Heart right ventricle (tissue), 12 donors: ENCODE measurements around the gene BMF. TPM values are rescaled to one million over a fixed set of nuclear protein-coding genes. Genes with fewer than 3 reads are reported as not detected.

Experiments used
- polyA plus RNA-seq, 2 donors: library from polyadenylated mRNA; stranded (reverse); fragments of 200-250 nt; gene quantifications; one replicate each; pipeline ENCODE4 v1.2.3, GENCODE V29; 2013
- total RNA-seq, 10 donors: library from RNA; stranded (reverse); fragmentation: NEBNext Ultra II Directional in 3 of 10; extraction: Animal tissue kit (Norgen Biotek cat#: 25700) in 3 of 10; gene quantifications; one replicate each; pipeline versions ENCODE4 v1.2.1 to v1.2.4, GENCODE V29; 2021 to 2023
- donor health status: ischemic (EF 13 %, LVEDD 7.1; RV severe dilation, severe dysfunction).
- donor health status: healthy with polysubstance abuse.
- donor health status: DM: no; HTN: yes; CAD: no.
- donor health status: DM: no; HTN: no; CAD: no.
- donor health status: ischemic (EF 25% LVEDD 6.9; RV normal size, moderate dysfunction).
- donor health status: ischemic (EF 25% LVEDD 5.7; RV mildly dilated, moderate dysfunction).
- donor health status: healthy.
- donor health status: nonischemic (EF 11% LVEDD 7.7; RV severe dilation, severe dysfunction).
- donor health status: DM: yes; HTN: yes; CAD: no.
- donor health status: PGD.
- donor health status: ischemic (EF 29% LVEDD 5.4; RV normal size, mild dysfunction).
- donor health status: nonischemic (EF 23%, LVEDD 6.1; RV moderate dilation, normal function).

Gene BMF
- total and polyA plus RNA-seq, 12 donors, result 0.92 to 10.2 (median 3.0) TPM

Other genes starting within 250 kb of the BMF start
- gene GPR176, start 188.6 kb downstream of the BMF start, total RNA-seq, result 1 to 10 TPM in 9 of 10 donors, under 1 TPM in 1; 0.87 to 3.1 (median 1.5) TPM
- gene GPR176, start 188.6 kb downstream of the BMF start, polyA plus RNA-seq, result 1 to 10 TPM; 1.7 to 3.0 TPM
- gene EIF2AK4, start 174.8 kb downstream of the BMF start, total RNA-seq, result 10 to 100 TPM; 17.3 to 23.2 (median 20.2) TPM
- gene EIF2AK4, start 174.8 kb downstream of the BMF start, polyA plus RNA-seq, result 10 to 100 TPM; 16.5 to 68.9 TPM
- 100 to 1,000 TPM; 189 to 290 (median 210) TPM for gene SRP14, start 69.7 kb downstream of the BMF start, total RNA-seq
- gene SRP14, start 69.7 kb downstream of the BMF start, polyA plus RNA-seq, result 100 to 1,000 TPM; 395 to 699 TPM
- gene BUB1B, start 52.2 kb upstream of the BMF start, total RNA-seq, result 1 to 10 TPM in 6 of 10 donors, under 1 TPM in 4; 0.42 to 5.1 (median 1.3) TPM
- under 1 TPM; 0.17 to 0.80 TPM for gene BUB1B, start 52.2 kb upstream of the BMF start, polyA plus RNA-seq
- gene PAK6, start 130.2 kb upstream of the BMF start, total RNA-seq, result 10 to 100 TPM in 1 of 10 donors, 1 to 10 TPM in 9; 5.9 to 14.1 (median 7.6) TPM
- 1 to 10 TPM in 1 of 2 donors, under 1 TPM in 1; 0.48 to 3.0 TPM for gene PAK6, start 130.2 kb upstream of the BMF start, polyA plus RNA-seq
- gene ANKRD63, start 174.2 kb upstream of the BMF start, total RNA-seq, result 1 to 10 TPM in 1 of 10 donors, under 1 TPM in 3, not detected in 6; 0.26 to 1.9 (median 0.44) TPM
- gene ANKRD63, start 174.2 kb upstream of the BMF start, polyA plus RNA-seq, result not detected
- gene PLCB2, start 199.1 kb upstream of the BMF start, total RNA-seq, result 10 to 100 TPM in 2 of 10 donors, 1 to 10 TPM in 8; 1.2 to 24.4 (median 4.9) TPM
- 10 to 100 TPM in 1 of 2 donors, 1 to 10 TPM in 1; 4.2 to 14.6 TPM for gene PLCB2, start 199.1 kb upstream of the BMF start, polyA plus RNA-seq
- 10 to 100 TPM; 32.5 to 63.9 (median 40.9) TPM for gene INAFM2, start 214.8 kb upstream of the BMF start, total RNA-seq
- 10 to 100 TPM; 19.8 to 56.1 TPM for gene INAFM2, start 214.8 kb upstream of the BMF start, polyA plus RNA-seq
- 100 to 1,000 TPM; 113 to 190 (median 151) TPM for gene CCDC9B, start 232.1 kb upstream of the BMF start, total RNA-seq
- gene CCDC9B, start 232.1 kb upstream of the BMF start, polyA plus RNA-seq, result 10 to 100 TPM; 13.0 to 97.4 TPM
- not detected for gene PHGR1, start 242.2 kb upstream of the BMF start, total RNA-seq
- gene PHGR1, start 242.2 kb upstream of the BMF start, polyA plus RNA-seq, result not detected
- gene DISP2, start 249.3 kb upstream of the BMF start, total RNA-seq, result 1 to 10 TPM in 2 of 10 donors, under 1 TPM in 8; 0.08 to 1.3 (median 0.71) TPM
- 1 to 10 TPM in 1 of 2 donors, under 1 TPM in 1; 0.16 to 2.7 TPM for gene DISP2, start 249.3 kb upstream of the BMF start, polyA plus RNA-seq